IMR-90 (cell line): ENCODE results near the gene RNU1-1. TPM values are rescaled to one million over a fixed set of nuclear protein-coding genes. Genes with fewer than 3 reads are reported as not detected.
"Not testable (repeated sequence)": the region's sequence is repeated elsewhere in the genome, so short reads cannot be mapped to it uniquely, and the experiment has no call there.

Experiments
- ATAC-seq: fragments of 200-7000 bp; cut with Tn5 transposase; 2 replicates; pipeline ENCODE4 v1.9.1; 2020; ENCODE audit warnings: low read depth, mild to moderate bottlenecking, moderate library complexity
- BruUV-seq: library from RNA; stranded (reverse); fragments of 400-500 nt; replicated peaks from 2 replicates; lab custom pipeline; 2021; lab: Mats Ljungman, UMichigan
- CTCF ChIA-PET: fragments of 300-600 bp; formaldehyde crosslinking; extraction: SDS; loops from one replicate; lab custom pipeline; 2021; ENCODE audit warnings: antibody characterized with exemption; lab: Yijun Ruan, JAX
- POLR2A ChIA-PET: fragments of 300-600 bp; sonication (Branson Sonifier 250); formaldehyde crosslinking; loops from one replicate; lab custom pipeline; 2022; ENCODE audit warnings: antibody characterized with exemption; ENCODE audit not compliant: unreplicated experiment; lab: Charles Lee
- DNase-seq: peaks from one replicate; pipeline ENCODE4 v3.0.0; 2013
- H2AFZ ChIP-seq: replicated peaks from 2 replicates; pipeline ENCODE3; 2013; ENCODE audit warnings: low read length, mild to moderate bottlenecking; ENCODE audit not compliant: poor library complexity
- H2AK5ac ChIP-seq: 2 replicates; pipeline ENCODE4 v1.6.1; 2013; ENCODE audit warnings: low read depth, low read length, inconsistent platforms
- H2AK9ac ChIP-seq: replicated peaks from 2 replicates; pipeline ENCODE3; 2013; ENCODE audit warnings: mild to moderate bottlenecking, low read depth, low read length, moderate library complexity; ENCODE audit not compliant: poor library complexity
- H2BK120ac ChIP-seq: 2 replicates; pipeline ENCODE4 v1.6.1; 2013; ENCODE audit warnings: low read depth, low read length, inconsistent platforms
- H2BK15ac ChIP-seq: 3 replicates; pipeline ENCODE4 v1.6.1; 2013; ENCODE audit warnings: low read depth, low read length, inconsistent platforms
- H2BK20ac ChIP-seq: 2 replicates; pipeline ENCODE4 v1.6.1; 2013; ENCODE audit warnings: low read depth, mild to moderate bottlenecking, inconsistent platforms, low read length, moderate library complexity
- H2BK5ac ChIP-seq: 2 replicates; pipeline ENCODE4 v1.6.1; 2013; ENCODE audit warnings: mild to moderate bottlenecking, low read depth, low read length, inconsistent platforms; ENCODE audit not compliant: poor library complexity, severe bottlenecking
- H3K14ac ChIP-seq: replicated peaks from 2 replicates; pipeline ENCODE4 v1.6.1; 2013; ENCODE audit warnings: low read depth, low read length, inconsistent platforms
- H3K18ac ChIP-seq: 2 replicates; pipeline ENCODE4 v1.6.1; 2013; ENCODE audit warnings: low read depth, low read length, control low read depth
- H3K23ac ChIP-seq: 2 replicates; pipeline ENCODE4 v1.6.1; 2013; ENCODE audit warnings: low read depth, low read length, inconsistent platforms
- H3K27ac ChIP-seq: 2 replicates; pipeline ENCODE4 v1.5.1; 2013; ENCODE audit warnings: mild to moderate bottlenecking, control low read depth, low read length; ENCODE audit not compliant: insufficient read depth
- H3K27me3 ChIP-seq: 2 replicates; pipeline ENCODE4 v1.6.1; 2013; ENCODE audit warnings: low read length; ENCODE audit not compliant: control insufficient read depth, insufficient read depth
- H3K36me3 ChIP-seq: 2 replicates; pipeline ENCODE4 v1.6.1; 2013; ENCODE audit warnings: low read length, mixed read lengths; ENCODE audit not compliant: control insufficient read depth, insufficient read depth
- H3K4ac ChIP-seq: 2 replicates; pipeline ENCODE4 v1.6.1; 2013; ENCODE audit warnings: low read depth, low read length, inconsistent platforms
- H3K4me1 ChIP-seq: 2 replicates; pipeline ENCODE4 v1.6.1; 2013; ENCODE audit warnings: low read length, mixed read lengths; ENCODE audit not compliant: control insufficient read depth, insufficient read depth
- H3K4me2 ChIP-seq: 2 replicates; pipeline ENCODE4 v1.6.1; 2013; ENCODE audit warnings: low read depth, mild to moderate bottlenecking, control low read depth, low read length, moderate library complexity
- H3K4me3 ChIP-seq: 2 replicates; pipeline ENCODE4 v1.5.1; 2013; ENCODE audit warnings: low read depth, mild to moderate bottlenecking, control low read depth, low read length, moderate library complexity; ENCODE audit not compliant: insufficient read depth
- H3K56ac ChIP-seq: 2 replicates; pipeline ENCODE4 v1.6.1; 2013; ENCODE audit warnings: low read length, inconsistent platforms; ENCODE audit not compliant: insufficient read depth; ENCODE audit errors: extremely low read depth
- H3K79me1 ChIP-seq, 2 experiments: 2 replicates each; pipeline ENCODE4 v1.6.1; 2013; ENCODE audit warnings: low read length in 2 of 2, inconsistent platforms in 1 of 2, low read depth in 1 of 2
- H3K9ac ChIP-seq: 2 replicates; pipeline ENCODE4 v1.6.1; 2013; ENCODE audit warnings: low read depth, low read length, control low read depth
- H3K9me1 ChIP-seq: 2 replicates; pipeline ENCODE4 v1.6.1; 2013; ENCODE audit warnings: low read length, inconsistent platforms; ENCODE audit not compliant: insufficient read depth
- H3K9me3 ChIP-seq: 2 replicates; pipeline ENCODE4 v1.6.1; 2013; ENCODE audit warnings: low read length; ENCODE audit not compliant: control insufficient read depth, insufficient read depth
- H4K20me1 ChIP-seq: 2 replicates; pipeline ENCODE4 v1.6.1; 2013; ENCODE audit warnings: low read length, inconsistent platforms; ENCODE audit not compliant: insufficient read depth
- H4K5ac ChIP-seq: 2 replicates; pipeline ENCODE4 v1.6.1; 2013; ENCODE audit warnings: mild to moderate bottlenecking, low read depth, low read length, control low read depth
- H4K8ac ChIP-seq, 2 experiments: 2 replicates each; pipeline ENCODE4 v1.6.1; 2013; ENCODE audit warnings: low read depth in 2 of 2, low read length in 2 of 2, control low read depth in 1 of 2, inconsistent platforms in 1 of 2
- H4K91ac ChIP-seq: 2 replicates; pipeline ENCODE4 v1.6.1; 2013; ENCODE audit warnings: low read depth, low read length, inconsistent platforms; ENCODE audit not compliant: insufficient read depth
- WGBS, 2 experiments: methylation state at CpG; one replicate each; pipeline versions ENCODE4 v1.1.5 to v1.1.7; 2013; ENCODE audit warnings: missing lambda C conversion rate in 2 of 2; ENCODE audit not compliant: insufficient read length in 1 of 2; ENCODE audit errors: extremely low coverage in 2 of 2; 5-methylcytosine and 5-hydroxymethylcytosine counted together
- dilution Hi-C: fragments of 300-500 bp; cut with HindIII; formaldehyde crosslinking; loops from one replicate; pipeline ENCODE4 v1.14.3; 2018; ENCODE audit warnings: low sequenced_read_pairs; ENCODE audit not compliant: unreplicated experiment
- in situ Hi-C: fragments of 300-500 bp; cut with MboI; formaldehyde crosslinking; loops from 3 replicates; pipeline ENCODE4 v1.14.3; 2019; ENCODE audit warnings: low sequenced_read_pairs, inconsistent platforms, mixed read lengths
- intact Hi-C: fragments of 100-400 bp; cut with micrococcal nuclease; formaldehyde crosslinking; loops from 2 replicates; pipeline ENCODE4 v1.10.0; 2022
- polyA plus RNA-seq, 3 experiments: library from polyadenylated mRNA; depleted of rRNA; stranded (reverse); fragments of >200 nt; gene quantifications; 2 replicates each; pipeline ENCODE4 v1.2.3, GENCODE V29; 2012; ENCODE audit warnings: low replicate concordance in 1 of 3
- total RNA-seq: library from RNA; depleted of rRNA; stranded (reverse); fragments of >200 nt; gene quantifications from 2 replicates; pipeline ENCODE4 v1.2.3, GENCODE V29; 2012

Gene RNU1-1
- total and polyA plus RNA-seq, 2 of the 4 experiments (the other 2 are of a cell fraction) = under 0.01 TPM; not detected in 1

DNA sequence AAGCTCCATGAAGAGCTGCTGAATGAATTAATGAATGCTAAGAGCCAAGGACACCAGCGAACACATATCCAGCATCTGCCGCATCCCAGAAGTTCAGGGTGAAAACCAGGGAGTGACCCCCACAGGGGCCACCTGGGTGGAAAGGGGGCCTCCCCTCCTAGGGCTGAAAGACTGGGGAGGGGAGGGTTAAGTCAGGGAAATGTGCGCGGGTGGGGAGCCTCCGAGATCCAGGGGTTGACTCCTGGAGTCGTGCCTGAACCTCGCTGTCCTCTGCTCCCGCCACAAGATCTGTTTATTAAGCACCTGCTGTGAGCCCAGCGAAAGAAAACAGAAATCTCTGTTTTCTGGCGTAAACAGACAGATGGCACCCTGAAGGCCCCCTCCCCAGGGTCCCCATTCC, 16.0 kb downstream of the RNU1-1 start:
- H2BK5ac ChIP-seq, H4K20me1 ChIP-seq, H2BK15ac ChIP-seq, H3K56ac ChIP-seq, DNase-seq, intact Hi-C loops, H3K9me1 ChIP-seq, H3K14ac ChIP-seq, H3K4me1 ChIP-seq, BruUV-seq, ATAC-seq, H3K4ac ChIP-seq, H3K9me3 ChIP-seq, H3K18ac ChIP-seq, H2BK120ac ChIP-seq, H4K91ac ChIP-seq, H3K36me3 ChIP-seq, H2BK20ac ChIP-seq, H3K27ac ChIP-seq, POLR2A ChIA-PET, dilution Hi-C loops, H2AK9ac ChIP-seq, H3K27me3 ChIP-seq, CTCF ChIA-PET, H4K5ac ChIP-seq, in situ Hi-C loops: not testable (repeated sequence)
- peak overlapping the region; percentile 58; the same call in 1 of the 2 replicates for H3K9ac ChIP-seq
- no CpG with 5 or more reads among the region's 10 CpGs for WGBS, 2 experiments
- H4K8ac ChIP-seq = peak overlapping the region in 1 of 2 experiments; percentile 84; a peak in 2 of 4 replicates
- H2AK5ac ChIP-seq = peak overlapping the region; percentile 28; the same call in 1 of the 2 replicates
- peak overlapping the region; percentile 49 for H2AFZ ChIP-seq
- H3K79me1 ChIP-seq = peaks cover 0 to 37% of the 10 kb centered on the region in 2 experiments; a peak in 2 of 4 replicates
- H3K4me3 ChIP-seq = peak overlapping the region; percentile 95
- H3K4me2 ChIP-seq = peak overlapping the region; percentile 86
- H3K23ac ChIP-seq = peak overlapping the region; percentile 59; the same call in 1 of the 2 replicates

GRCh38 chr1:16497474-16497904, 16.6 kb downstream of the RNU1-1 start:
- BruUV-seq, H2BK20ac ChIP-seq, H3K4ac ChIP-seq, H3K4me2 ChIP-seq, H3K36me3 ChIP-seq, dilution Hi-C loops, H2AK9ac ChIP-seq, H3K4me3 ChIP-seq, H4K20me1 ChIP-seq, H3K9me3 ChIP-seq, H4K5ac ChIP-seq, DNase-seq, H2AFZ ChIP-seq, H4K91ac ChIP-seq, H3K9ac ChIP-seq, H3K18ac ChIP-seq, H3K23ac ChIP-seq, intact Hi-C loops, H4K8ac ChIP-seq, H2BK120ac ChIP-seq, H2BK15ac ChIP-seq, H2AK5ac ChIP-seq, in situ Hi-C loops, H3K4me1 ChIP-seq, H3K56ac ChIP-seq, H3K27me3 ChIP-seq, H3K14ac ChIP-seq, H3K27ac ChIP-seq, POLR2A ChIA-PET, ATAC-seq, H2BK5ac ChIP-seq, H3K9me1 ChIP-seq: not testable (repeated sequence)
- H3K79me1 ChIP-seq = peaks cover 0 to 42% of the 10 kb centered on the region in 2 experiments; a peak in 2 of 4 replicates
- CTCF ChIA-PET = interaction anchor here (0.6 kb wide), 2 partner anchors 36 to 340 kb away, joined by 4 to 6 read pairs; no protein-coding TSS in a partner anchor
- 100% methylated on average over 1 of the region's 5 CpGs; no CpG with 5 or more reads in 1 of the 2 experiments for WGBS, 2 experiments
